Activated gamma-delta T cell treated with Interleukin-2 at 50 U/mL for 16 hours (primary cell): ENCODE results near the gene RPA3.

ENCODE experiments used
- DNase-seq: peaks from one replicate; pipeline ENCODE4 v3.0.0-alpha.2; 2020

RPA3 gene

GRCh38 chr7:7731732-7732131 lies 13.3 kb upstream of the RPA3 start:
- DNase-seq = no peak

- no peak for DNase-seq
Measured at GRCh38 chr7:7720750-7721621, 2.6 kb upstream of the RPA3 start.

- no peak for DNase-seq
Measured at GRCh38 chr7:7720193-7720592, 1.8 kb upstream of the RPA3 start.

GRCh38 chr7:7719236-7719635 lies 829 bp upstream of the RPA3 start:
- peak; percentile 12 for DNase-seq

- DNase-seq = no peak
Measured at GRCh38 chr7:7713730-7714129, 4.7 kb downstream of the RPA3 start.

GRCh38 chr7:7710469-7710868 lies 7.9 kb downstream of the RPA3 start:
- no peak for DNase-seq

GRCh38 chr7:7709291-7709690 lies 9.1 kb downstream of the RPA3 start:
- no peak for DNase-seq

- DNase-seq = no peak
Measured at GRCh38 chr7:7707806-7708205, 10.6 kb downstream of the RPA3 start.

- DNase-seq = no peak
Measured at GRCh38 chr7:7707246-7707645, 11.2 kb downstream of the RPA3 start.

GRCh38 chr7:7706556-7707172 lies 11.7 kb downstream of the RPA3 start:
- no peak for DNase-seq

- no peak for DNase-seq
Measured at GRCh38 chr7:7706101-7706511, 12.3 kb downstream of the RPA3 start.

- no peak for DNase-seq
Measured at GRCh38 chr7:7705318-7705717, 13.1 kb downstream of the RPA3 start.

GRCh38 chr7:7704867-7705266 lies 13.5 kb downstream of the RPA3 start:
- no peak for DNase-seq

GRCh38 chr7:7703427-7703826 lies 15.0 kb downstream of the RPA3 start:
- no peak for DNase-seq

GRCh38 chr7:7702826-7703225 lies 15.6 kb downstream of the RPA3 start:
- no peak for DNase-seq

- DNase-seq = no peak
Measured at GRCh38 chr7:7701527-7701926, 16.9 kb downstream of the RPA3 start.

- no peak for DNase-seq
Measured at GRCh38 chr7:7699970-7700369, 18.4 kb downstream of the RPA3 start.

GRCh38 chr7:7699380-7699779 lies 19.0 kb downstream of the RPA3 start:
- DNase-seq = no peak

- no peak for DNase-seq
Measured at GRCh38 chr7:7698930-7699329, 19.5 kb downstream of the RPA3 start.

- DNase-seq = no peak
Measured at GRCh38 chr7:7696458-7697119, 21.8 kb downstream of the RPA3 start.

- no peak for DNase-seq
Measured at GRCh38 chr7:7695111-7695817, 23.1 kb downstream of the RPA3 start.

- no peak for DNase-seq
Measured at GRCh38 chr7:7694542-7694941, 23.9 kb downstream of the RPA3 start.

GRCh38 chr7:7693881-7694280 lies 24.5 kb downstream of the RPA3 start:
- no peak for DNase-seq
